ENCODE data around the gene HOXA7. TPM values are rescaled to one million over a fixed set of nuclear protein-coding genes. Genes with fewer than 3 reads are reported as not detected.
A peak's percentile ranks its signal among the peaks of the same experiment; 100 is the strongest.

Gene HOXA7
- polyA plus RNA-seq, 3 donors: 24.8 to 27.6 (median 26.1) TPM

DNA sequence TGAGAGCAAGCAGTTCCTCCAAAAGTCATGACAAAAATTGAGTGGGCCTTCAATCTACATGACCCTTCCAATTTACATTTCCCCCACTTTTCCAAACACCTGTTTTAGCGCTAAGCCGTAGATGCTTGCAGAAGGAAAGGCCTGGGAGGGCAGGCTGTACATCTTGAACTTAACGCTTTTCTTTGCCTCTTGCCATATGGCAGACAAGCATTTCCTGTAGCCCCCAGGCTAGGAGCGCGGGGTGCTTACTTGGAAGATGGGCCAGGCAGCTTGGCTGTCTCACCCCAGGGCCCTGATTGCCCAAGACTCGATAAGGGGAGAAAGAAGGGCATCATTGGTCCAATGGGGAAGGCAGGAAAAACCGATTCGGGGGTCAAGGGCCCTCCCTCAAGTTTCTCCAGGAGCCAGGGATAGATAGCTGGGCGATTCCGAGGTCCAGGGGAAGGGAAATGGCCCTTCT lies 15.9 kb upstream of the HOXA7 start:
- DNase-seq (ENCODE audit: low read depth in 3 of 3, low spot score in 2 of 3): no peak

DNA sequence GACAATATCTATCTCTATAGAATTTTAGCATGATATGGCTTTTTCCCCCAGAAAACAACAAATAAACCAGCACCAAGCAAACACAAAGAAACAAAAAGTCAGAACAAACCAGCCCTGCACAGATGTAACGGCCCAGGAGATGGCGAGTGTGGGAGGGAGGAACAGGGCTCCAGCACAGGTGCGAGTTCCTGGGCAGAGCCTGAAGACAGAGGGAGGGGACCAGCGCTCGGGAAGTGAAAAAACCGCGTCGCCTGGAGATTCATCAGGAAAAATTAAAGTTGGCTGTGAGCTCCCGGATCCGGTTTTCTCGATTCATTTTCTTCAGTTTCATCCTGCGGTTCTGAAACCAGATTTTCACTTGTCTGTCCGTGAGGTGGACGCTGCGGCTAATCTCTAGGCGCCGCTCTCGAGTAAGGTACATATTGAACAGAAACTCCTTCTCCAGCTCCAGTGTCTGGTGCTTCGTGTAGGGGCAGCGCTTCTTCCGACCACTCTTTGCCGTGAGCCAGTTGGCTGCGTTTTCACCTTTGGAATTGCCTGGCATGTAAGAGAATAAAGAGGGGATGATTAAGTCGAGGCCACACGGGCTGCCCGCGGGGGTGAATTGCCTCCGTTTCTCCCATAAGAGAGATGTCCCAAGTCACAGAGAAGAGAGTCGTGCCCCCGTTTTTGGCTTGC lies 15.3 kb upstream of the HOXA7 start:
- DNase-seq (ENCODE audit: low read depth in 3 of 3, low spot score in 2 of 3): no peak

DNA sequence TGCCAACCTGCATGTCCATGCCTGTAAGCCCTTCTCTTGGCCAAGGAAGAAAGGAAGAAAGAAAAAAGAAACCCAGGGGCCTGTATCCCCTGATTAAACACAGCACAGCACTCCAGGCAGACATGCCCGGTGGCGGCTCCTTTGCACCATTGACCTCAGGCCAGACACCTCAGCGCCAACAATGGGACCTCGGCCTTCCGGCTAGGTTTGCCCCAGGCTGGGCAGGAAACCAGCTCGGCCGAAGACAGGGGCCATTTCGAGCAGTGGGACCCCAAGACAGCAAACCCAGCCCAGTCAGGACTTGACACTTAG lies 14.8 kb upstream of the HOXA7 start:
- no peak for DNase-seq (ENCODE audit: low read depth in 3 of 3, low spot score in 2 of 3)

DNA sequence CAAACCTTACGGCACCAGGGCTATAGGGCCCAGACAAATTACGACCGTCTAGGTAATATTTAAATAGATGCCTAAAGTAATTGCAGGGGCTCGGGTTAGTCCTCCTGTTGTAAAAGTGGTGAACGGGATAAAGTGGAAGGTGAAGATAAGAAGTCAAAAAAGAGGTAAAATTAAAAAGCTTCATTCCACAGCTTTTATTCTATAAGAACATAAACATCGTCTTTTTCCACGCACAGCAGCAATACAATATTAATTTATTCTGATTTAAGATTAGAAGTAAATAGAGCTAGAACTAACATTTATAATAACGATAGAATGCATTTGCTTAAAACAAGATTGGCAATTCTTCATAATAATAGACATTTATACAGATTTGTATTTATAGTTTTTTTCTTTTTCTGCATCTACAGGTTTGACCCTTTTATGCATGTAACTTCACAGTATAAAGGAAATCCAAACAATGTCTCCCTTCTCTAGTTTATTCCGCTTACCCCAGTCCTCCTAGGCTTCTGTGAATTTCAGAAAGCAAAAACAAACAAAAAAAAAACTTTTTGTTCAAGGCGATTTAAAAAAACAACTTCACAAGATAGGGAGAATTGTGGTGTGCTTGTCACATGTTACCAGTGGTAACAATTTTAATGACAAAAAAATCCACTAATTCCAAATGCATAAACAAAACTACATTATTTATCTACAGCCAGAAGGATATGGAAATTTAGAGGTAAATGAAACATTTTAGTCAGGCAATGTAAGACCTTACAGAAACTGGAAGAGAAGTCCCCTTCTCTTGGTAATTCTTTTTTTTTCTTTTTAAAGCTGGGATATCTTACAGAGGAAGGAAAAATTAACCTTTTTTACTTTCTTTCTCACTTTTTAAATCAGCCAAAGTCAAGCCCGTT lies 14.2 kb upstream of the HOXA7 start:
- no peak for DNase-seq (ENCODE audit: low read depth in 3 of 3, low spot score in 2 of 3)

DNA sequence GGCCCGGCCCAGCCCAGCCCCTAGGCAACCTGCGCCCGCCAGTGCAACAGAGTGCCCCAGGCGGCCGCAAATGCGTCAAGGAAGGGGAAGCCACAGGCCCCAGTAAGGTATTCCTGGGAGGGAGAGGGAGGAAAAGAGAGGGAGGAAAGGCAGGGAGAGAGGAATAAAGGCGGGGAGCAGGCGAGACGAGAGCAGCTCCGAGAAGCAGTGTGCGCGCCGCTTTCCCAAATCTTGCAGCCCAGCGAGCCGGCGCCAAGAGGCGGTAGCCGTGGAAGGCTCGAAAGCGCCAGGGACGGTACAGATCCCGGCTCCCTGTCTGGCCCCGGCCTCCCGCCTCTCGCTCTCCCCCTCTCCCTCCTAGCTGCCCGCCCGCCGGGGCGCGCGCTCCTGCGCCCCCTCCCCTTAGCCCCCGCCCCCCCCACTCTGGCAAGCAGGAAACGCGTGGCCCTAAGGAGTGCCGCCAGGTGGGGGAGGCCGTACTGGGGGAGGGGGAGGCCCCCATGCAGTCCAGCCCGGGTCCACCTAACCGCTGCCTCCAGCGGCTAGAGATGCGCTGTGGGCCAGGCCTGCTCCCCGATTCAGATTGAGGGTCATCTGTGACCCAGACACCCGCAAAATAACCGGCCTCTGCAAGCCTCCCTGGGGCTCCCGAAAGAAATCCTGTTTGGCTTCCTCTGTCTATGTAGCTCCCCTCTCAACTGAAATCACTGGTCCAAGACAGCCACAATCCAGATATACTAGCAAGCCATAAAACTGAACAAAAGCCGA lies 13.4 kb upstream of the HOXA7 start:
- no peak for DNase-seq (ENCODE audit: low read depth in 3 of 3, low spot score in 2 of 3)

DNA sequence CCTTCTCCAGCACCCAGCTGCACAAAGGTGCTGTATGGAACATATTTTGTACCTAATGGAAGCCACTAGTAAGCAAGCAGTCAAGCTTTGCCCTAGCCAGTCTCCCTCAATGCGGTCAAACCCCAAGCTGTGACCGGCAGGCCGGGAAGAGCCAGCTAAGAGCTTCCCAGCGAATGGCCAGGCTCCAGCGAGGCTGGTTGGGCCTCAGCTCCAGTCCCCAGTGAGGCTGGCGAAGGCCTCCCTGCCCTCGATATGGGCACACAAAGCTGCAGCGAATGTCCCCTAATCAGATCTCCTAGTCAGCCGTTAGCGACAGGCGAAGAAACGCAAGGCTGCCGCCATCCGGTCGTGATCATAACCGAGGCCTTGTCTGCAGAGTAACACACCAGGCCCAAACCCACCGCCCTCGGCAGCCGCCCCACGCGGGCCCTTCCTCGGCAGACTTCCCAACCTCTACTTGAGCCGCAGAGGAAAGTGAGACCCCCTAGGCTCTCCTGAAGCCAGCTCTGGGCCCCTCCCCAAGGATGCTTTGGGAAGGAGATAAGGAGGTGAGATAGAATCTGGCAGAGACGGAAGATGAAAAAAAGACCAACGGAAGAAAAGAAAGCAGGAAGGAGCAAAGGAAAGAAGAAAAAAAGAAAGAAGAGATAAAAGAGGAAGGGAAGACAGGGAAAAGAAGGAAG lies 11.9 kb upstream of the HOXA7 start:
- no peak for DNase-seq (ENCODE audit: low read depth in 3 of 3, low spot score in 2 of 3)

DNA sequence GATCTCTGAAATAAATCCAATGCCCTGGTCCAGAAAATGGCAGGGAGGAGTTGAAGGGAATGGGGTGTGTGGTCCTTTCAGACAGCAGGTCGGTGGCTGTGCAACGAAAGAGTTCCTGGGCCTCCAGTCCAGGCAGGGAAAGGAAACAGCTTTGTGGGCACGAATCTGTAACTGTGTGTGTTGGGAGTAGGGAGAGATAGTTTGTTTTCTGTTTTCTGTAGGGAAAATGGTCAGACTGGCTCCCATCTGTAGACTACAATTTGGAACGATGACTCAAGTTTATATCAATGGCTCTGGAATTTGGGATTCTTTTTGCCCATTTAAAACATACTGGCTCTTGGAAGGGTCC lies 11.4 kb upstream of the HOXA7 start:
- DNase-seq (ENCODE audit: low read depth in 3 of 3, low spot score in 2 of 3): no peak

DNA sequence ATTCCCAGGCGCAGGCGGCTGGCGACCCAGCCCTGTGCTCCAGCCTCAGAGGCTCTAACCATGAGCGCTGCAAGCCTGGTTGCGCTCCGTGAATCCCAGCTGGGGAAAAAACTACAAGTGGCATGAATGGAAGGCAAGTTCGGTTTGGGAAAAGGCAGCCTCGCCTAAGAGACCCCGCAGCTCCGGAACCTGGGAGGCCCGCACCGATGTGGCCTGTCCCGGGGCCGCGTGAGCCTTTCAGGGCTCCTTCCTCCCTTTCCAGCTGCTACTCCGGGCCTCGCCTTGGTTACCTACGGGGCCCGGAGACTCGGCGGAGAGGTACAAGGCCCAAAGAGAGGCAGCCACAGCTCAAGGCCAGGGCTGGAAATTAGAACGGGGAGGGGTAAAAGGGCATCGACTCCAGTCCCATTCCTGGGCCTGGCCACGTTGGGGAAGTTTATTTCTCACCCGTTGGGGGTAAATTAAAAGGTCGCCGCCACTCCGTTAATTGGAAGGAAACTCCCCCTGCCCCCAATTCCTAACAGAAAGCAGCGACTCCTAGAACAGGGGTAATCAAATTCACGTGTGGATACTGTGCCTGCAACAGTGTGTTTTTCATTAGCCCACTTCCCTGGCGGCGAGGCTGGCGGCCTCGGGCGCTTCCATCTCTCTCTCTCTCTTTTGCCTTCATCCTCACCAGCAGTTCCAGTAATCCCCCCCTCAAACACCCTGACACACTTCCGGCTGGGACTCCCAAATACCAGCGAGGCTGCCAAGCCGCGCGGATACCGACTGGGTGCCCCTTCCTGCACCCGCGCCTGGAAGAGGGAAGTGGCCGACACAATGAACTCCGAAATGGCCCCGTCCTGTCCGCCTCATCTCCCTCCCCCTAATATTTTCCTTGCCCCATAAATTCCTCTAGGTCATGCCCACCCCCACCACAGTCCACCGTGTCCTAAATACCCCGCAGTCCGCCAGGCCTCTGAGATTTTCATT lies 10.3 kb upstream of the HOXA7 start:
- no peak for DNase-seq (ENCODE audit: low read depth in 3 of 3, low spot score in 2 of 3)

DNA sequence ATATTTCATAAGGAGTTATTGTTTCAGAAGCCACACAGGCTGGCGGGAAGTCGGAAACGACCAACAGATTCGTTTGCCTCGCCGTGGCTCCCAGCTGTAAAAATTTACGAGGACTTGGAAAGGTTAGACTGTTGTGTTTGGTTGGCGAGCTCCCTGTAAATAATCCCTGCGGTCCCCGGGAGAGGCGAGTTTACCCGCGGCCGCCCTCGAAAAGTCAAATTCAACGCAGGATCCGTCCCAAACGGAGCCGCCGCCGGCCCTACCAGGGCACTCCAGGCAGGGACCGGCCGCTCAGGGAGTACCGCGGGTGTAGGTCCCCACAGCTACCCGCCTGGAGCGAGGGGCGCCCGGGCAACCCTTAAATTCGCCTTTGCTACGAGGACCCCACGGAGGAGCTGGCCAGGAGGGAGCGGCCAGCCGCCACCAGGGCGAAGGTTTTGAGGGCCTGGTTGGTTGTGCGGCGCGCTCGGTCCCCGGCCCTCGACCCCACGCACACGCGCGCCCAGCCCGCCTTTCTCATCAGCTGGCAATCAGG lies 9.6 kb upstream of the HOXA7 start:
- peak in 1 of 3 donors; percentile 81 for DNase-seq (ENCODE audit: low read depth in 3 of 3, low spot score in 2 of 3)

DNA sequence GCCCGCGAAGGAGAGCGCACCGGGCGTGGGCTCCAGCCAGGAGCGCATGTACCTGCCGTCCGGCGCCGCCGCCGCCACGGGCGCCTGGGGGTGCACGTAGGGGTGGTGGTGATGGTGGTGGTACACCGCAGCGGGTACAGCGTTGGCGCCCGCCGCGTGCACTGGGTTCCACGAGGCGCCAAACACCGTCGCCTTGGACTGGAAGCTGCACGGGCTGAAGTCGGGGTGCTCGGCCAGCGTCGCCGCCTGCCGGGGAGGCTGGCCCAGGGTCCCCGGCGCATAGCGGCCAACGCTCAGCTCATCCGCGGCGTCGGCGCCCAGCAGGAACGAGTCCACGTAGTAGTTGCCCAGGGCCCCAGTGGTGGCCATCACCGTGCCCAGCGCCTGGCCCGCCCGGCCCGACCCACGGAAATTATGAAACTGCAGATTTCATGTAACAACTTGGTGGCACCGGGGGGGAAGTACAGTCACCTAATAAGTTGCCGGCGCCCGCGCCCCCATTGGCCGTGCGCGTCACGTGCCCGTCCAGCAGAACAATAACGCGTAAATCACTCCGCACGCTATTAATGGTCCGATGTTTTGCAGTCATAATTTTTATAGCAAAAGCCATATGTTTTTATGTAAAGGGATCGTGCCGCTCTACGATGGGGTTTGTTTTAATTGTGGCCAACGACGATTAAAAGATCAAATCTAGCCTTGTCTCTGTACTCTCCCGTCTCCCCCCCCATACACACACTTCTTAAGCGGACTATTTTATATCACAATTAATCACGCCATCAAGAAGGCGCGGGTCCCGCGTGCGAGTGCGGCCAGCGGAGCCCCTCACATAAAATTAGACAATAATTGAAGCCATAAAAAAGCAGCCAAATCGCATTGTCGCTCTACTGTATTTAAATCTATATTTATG lies 8.9 kb upstream of the HOXA7 start, which contains the start of gene HOXA9:
Gene HOXA9, minus strand, starts transcription at position 449 of the 907 bp plus-strand sequence. Its CDS starts 80 bp downstream, at position 369.
- DNase-seq (ENCODE audit: low read depth in 3 of 3, low spot score in 2 of 3): peak; percentile 88 to 93 (median 91)

DNA sequence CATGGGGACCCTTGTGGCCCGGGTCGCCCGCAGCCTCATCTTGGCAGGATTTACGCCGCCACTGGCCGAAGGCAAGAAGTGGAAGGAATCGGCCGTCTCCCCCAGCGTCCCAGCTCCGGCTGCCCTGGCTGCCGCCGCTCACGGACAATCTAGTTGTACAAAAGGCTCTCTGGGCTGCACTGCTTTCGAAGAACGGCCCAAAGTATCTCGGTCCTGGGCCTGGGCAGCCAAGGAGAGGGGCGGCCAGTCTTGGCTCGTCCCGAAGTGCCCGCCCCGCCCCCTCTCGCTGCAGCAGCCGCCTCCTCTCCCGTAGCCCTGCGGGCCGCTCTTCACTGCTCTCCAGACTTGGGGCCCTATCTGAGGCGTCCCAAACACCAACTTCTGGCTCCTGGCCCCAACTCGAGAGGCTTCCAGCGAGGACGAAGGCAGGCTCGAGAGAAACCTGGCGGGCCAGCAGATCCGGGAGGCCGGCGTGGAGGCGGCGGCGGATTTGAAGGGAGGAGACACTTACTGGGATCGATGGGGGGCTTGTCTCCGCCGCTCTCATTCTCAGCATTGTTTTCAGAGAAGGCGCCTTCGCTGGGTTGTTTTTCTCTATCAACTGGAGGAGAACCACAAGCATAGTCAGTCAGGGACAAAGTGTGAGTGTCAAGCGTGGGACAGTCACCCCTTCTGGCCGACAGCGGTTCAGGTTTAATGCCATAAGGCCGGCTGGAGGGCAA lies 8.1 kb upstream of the HOXA7 start:
- DNase-seq (ENCODE audit: low read depth in 3 of 3, low spot score in 2 of 3): no peak

DNA sequence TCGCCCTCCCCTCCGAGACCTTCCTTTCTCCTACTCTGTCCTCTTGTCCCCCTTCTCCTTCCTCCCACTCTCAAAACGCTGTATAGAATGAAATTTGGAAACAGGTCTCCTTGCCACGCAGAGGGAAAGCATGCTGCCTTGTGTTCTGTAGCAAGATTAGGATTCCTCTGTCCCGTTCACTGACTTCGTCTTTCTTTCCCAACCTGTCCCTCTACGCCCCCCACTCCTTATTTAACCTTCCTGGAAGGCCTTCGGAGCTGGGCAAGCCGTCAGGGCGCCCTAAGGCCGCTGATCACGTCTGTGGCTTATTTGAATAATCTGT lies 7.5 kb upstream of the HOXA7 start:
- no peak for DNase-seq (ENCODE audit: low read depth in 3 of 3, low spot score in 2 of 3)

DNA sequence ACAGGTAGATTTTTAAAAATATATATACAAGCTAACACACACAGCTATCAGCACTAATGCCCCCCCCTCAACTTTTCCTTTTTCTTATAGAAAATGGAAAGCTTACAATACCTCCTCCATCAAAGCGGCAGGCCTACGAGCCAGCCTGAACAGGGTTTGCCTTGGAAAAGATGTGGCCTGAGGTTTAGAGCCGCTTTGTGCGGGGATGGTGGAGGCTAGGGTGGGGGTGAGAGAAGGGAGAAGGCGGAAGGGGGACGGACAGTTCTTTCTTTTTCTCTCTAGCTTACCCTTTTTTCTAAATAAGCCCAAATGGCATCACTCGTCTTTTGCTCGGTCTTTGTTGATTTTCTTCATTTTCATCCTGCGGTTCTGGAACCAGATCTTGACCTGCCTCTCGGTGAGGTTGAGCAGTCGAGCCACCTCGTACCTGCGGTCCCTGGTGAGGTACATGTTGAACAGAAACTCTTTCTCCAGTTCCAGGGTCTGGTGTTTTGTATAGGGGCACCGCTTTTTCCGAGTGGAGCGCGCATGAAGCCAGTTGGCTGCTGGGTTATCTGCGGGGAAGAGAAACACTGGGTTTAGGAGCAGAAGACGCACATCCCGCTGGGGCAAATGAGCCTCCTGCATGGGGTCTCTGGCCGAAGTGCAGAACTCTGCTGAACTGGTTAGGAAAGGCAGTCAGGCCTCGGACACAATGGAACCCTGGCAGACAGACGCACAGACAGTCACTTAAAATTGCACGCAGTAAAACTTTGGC lies 7.0 kb upstream of the HOXA7 start:
- DNase-seq (ENCODE audit: low read depth in 3 of 3, low spot score in 2 of 3): no peak

DNA sequence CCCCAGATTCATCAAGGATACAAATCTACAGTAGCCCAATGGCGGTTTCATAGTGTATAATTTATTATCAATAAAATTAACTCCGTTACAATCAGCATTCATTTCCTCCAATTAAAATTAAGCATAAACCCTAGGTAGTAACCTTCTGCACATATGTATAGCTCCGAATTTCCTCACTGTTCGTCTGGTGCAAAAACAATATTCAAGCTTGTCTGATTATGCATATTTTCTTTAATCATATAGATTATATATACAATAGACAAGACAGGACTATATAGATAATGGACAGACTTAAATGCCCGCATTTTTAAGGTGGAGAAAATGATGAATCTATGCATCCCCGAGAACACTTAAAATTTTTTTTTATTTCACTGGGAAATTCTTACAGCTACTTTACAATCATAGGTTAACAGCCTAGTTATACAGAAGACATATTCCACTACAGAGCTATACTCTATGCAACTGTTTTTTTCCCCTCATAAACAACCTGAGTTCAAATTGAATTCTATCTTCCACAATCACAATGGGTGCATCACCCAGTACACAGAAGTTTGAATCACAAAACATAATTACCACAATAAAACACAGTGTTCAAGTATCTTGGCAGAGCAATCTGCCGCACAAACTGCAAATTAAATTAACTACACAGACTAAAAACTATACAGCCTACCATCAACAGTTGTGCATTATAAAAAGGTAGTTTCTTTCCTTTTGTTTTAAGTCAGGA lies 6.2 kb upstream of the HOXA7 start:
- no peak for DNase-seq (ENCODE audit: low read depth in 3 of 3, low spot score in 2 of 3)

DNA sequence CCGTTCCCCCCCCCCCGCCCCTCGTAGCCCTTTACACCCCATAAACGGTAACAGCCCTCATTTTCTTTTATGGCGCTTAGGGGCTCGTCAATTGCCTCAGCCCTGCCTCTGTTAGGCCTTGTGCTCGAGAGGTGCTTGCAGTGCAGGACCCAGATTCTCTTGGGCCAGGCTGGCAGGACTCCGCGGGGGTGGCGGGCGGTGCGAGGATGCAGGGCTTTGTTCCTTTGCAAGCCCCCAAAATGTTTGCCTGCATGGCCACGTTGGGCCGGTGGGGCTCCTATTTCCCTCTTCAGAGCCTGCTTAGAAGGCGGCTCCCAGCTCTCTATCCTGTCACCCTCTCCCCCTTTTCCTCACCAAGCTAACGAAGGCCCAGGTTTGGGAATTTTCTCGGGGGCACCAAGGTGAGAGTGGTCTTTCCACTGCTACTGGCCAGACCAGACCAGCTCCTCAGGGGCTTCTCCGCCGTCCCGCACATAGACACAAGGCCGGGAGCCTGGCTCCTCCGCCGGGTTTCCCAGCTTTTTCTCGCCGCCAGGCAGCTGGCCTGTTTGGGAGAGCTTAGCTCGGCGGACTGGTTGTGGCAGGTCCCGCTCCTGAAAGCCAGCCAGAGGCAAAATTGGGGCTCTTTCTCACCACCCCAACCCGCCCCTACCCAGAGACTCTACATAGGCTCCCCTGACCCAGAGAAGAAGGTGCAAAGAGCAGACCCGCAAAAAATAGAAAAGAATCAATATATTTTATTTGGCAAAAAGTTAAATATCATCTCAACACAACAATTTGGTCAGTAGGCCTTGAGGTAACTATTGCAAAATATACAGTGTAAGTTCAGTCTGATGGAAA lies 5.5 kb upstream of the HOXA7 start:
- no peak for DNase-seq (ENCODE audit: low read depth in 3 of 3, low spot score in 2 of 3)
